NCI-H524 (cell line): ENCODE data around the gene KRT74.

Experiments
- DNase-seq, 2 experiments: peaks; one replicate each; lab custom pipeline; 2025; lab: John Stamatoyannopoulos, UW

Gene KRT74

GRCh38 chr12:52521175-52521567 lies 52.5 kb downstream of the KRT74 start:
- DNase-seq, result no peak

DNA sequence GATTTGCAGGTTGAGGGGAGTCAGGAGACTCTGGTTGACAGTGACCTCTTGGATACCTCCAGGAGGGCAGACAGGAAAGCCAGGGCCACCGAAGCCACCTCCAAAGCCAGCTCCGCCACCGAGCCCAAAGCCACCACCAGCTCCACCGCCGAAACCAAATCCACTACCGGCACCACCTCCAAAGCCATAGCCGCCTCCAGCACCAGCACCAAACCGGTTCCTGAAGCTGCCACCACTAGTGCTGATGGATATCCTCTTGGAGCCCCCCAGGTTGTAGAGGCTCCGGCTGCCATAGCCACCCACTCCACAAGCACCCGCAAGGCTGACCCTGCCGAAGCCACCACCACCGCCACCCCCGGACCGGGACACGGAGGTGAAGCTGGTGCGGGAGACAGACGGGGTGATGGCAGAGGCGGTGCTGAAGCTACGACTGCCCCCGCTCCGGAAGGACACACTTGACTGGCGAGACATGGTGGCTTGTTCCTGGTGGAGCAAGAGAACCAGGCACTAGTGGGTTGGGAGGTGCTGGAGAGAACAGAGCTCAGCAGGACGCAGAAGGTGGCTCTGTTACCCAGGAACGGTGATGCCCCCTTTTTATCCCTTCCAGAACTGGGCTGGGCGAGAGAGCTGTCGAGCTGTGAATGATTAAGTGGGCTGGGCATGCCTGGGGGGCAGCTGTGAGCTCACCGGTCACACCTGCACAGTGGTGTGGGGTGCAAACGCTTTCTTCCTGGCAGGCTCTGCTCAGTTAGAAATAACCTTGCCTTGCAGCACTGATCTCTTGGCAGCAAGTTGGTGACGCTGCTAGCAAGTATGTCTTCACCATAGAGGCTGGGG lies 53.6 kb downstream of the KRT74 start, which contains the start of gene KRT5:
Gene KRT5, minus strand, starts transcription at position 569 of the 837 bp plus-strand sequence. Its CDS starts 98 bp downstream, at position 471.
- no peak for DNase-seq

GRCh38 chr12:52519387-52519703 lies 54.3 kb downstream of the KRT74 start:
- DNase-seq, result peak in 1 of 2 experiments; percentile 50

- no peak for DNase-seq
These were observed 54.9 kb downstream of the KRT74 start for GRCh38 chr12:52518574-52519386.

DNA sequence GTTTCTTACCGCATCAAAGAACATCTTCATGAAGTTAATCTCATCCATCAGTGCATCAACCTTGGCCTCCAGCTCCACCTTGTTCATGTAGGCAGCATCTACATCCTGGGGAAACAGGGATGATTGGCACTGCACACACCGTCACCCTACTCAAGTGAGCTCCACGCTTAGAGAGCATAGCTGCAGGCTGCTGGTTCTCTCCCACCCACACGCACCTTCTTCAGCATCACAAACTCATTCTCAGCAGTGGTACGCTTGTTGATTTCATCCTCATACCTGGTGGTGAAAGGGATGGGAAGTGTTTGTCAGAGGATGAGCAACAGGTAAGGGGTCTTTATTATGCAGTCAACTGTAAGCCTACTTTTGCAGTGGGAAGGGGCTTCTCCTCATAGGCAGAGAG lies 55.8 kb downstream of the KRT74 start:
- DNase-seq, result no peak

- no peak for DNase-seq
These were observed 56.4 kb downstream of the KRT74 start for GRCh38 chr12:52517005-52517835.

- DNase-seq, result no peak
These were observed 57.5 kb downstream of the KRT74 start for GRCh38 chr12:52515927-52516831.
